ENCODE measurements around the gene CAMTA1. TPM values are rescaled to one million over a fixed set of nuclear protein-coding genes. Genes with fewer than 3 reads are reported as not detected.

The CAMTA1 gene
- total RNA-seq, 1 experiment from 2014 or later = 69.5 TPM

DNA sequence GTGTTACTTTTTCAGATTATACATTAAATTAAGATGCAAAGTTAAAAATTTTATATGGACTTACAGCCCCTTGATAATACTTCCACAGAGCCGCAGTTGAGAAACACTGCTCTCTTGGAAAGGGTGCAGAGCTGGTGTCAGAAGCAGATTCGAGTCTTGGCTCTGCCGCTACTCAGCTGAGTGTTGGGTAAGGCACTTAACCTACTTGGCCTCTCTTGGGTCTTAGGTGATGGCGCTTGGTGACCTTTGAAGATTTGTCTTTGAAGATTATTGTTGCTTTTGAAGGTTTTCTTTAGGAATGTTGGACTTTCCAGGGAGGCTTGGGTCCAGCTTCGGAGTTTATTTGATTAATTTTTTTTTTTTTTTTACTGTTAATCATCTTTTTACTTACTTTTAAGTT lies 48.5 kb downstream of the CAMTA1 start:
- H3K27me3 ChIP-seq (ENCODE audit: insufficient read depth, low read length) = no peaks in the 10 kb centered on the region
- no peaks in the 10 kb centered on the region for H3K9me2 ChIP-seq (ENCODE audit: insufficient read depth)
- no peak for DNase-seq (ENCODE audit: low read depth, low spot score)
- H2AFZ ChIP-seq (ENCODE audit: low read depth, low read length, poor library complexity, severe bottlenecking) = no peak overlapping the region
- no peak overlapping the region for H3K9ac ChIP-seq (ENCODE audit: low read length)
- CTCF ChIA-PET = no interaction called here
- H3K27ac ChIP-seq (ENCODE audit: low read depth, low read length) = no peak overlapping the region
- RAD21 ChIA-PET (ENCODE audit: low non-redundant PET in 1 of 2, low total read pairs in 2 of 2, uncharacterized antibody in 2 of 2, unreplicated experiment in 2 of 2) = no interaction called here
- H3K4me2 ChIP-seq (ENCODE audit: low read length) = no peak overlapping the region
- no peak overlapping the region for H3K4me3 ChIP-seq (replicated peaks in 1 of 2; ENCODE audit: low read depth in 1 of 2, low read length in 2 of 2)
- H3K4me1 ChIP-seq (ENCODE audit: control insufficient read depth in 1 of 2, insufficient read depth in 2 of 2, low read length in 2 of 2) = no peaks in the 10 kb centered on the region
- no peak for ATAC-seq
- H3K79me2 ChIP-seq (ENCODE audit: insufficient read depth, low read length) = 0 out of 2 replicates have a peak, but pooled peaks cover 16% of the 10 kb centered on the region
- POLR2A ChIA-PET = no interaction called here
- intact Hi-C loops (cut with micrococcal nuclease) = no loop called here
- 0 out of 2 replicates have a peak, but pooled peaks cover 3% of the 10 kb centered on the region for H4K20me1 ChIP-seq (ENCODE audit: insufficient read depth)
- TF ChIP-seq SRF (IDR thresholded peaks at IDR 0.05; ENCODE audit: low read depth) = no peak
- no peak for TF ChIP-seq ZFX (IDR thresholded peaks at IDR 0.05)
- TF ChIP-seq CEBPB (IDR thresholded peaks at IDR 0.05; ENCODE audit: low read depth) = no peak
- H3K36me3 ChIP-seq (ENCODE audit: control insufficient read depth in 1 of 2, insufficient read depth in 2 of 2, low read length in 2 of 2) = no peaks in the 10 kb centered on the region
- BruUV-seq (replicated peaks) = no TSS peak
- H3K9me3 ChIP-seq (ENCODE audit: control insufficient read depth in 1 of 2, insufficient read depth in 1 of 2, low read depth in 1 of 2, low read length in 2 of 2) = no peaks in the 10 kb centered on the region

DNA sequence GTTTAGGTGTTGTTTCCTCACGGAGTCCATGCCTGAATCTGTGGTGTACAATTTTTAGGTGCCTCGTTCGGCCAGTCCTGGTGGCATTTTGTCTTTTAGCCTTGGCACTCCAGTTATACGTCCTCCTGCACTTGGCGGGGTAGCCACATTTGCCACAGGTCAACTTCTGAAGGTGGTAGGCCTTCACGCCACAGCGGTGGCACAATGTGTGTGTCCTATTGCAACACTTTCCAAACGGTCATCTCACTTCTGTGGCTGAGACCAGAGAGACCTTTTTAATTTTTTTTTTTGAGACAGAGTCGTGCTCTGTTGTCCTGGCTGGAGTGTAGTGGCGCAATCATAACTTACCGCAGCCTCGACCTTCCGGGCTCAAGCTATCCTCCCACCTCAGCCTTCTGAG lies 49.1 kb downstream of the CAMTA1 start:
- H2AFZ ChIP-seq (ENCODE audit: low read depth, low read length, poor library complexity, severe bottlenecking) = no peak overlapping the region
- no peak overlapping the region for H3K4me2 ChIP-seq (ENCODE audit: low read length)
- CTCF ChIA-PET = no interaction called here
- no peaks in the 10 kb centered on the region for H3K27me3 ChIP-seq (ENCODE audit: insufficient read depth, low read length)
- DNase-seq (ENCODE audit: low read depth, low spot score) (no peak), ATAC-seq (no peak)
- no peak overlapping the region for H3K9ac ChIP-seq (ENCODE audit: low read length)
- H3K4me3 ChIP-seq (replicated peaks in 1 of 2; ENCODE audit: low read depth in 1 of 2, low read length in 2 of 2) = no peak overlapping the region
- H3K9me3 ChIP-seq (ENCODE audit: control insufficient read depth in 1 of 2, insufficient read depth in 1 of 2, low read depth in 1 of 2, low read length in 2 of 2) = no peaks in the 10 kb centered on the region
- no TSS peak for BruUV-seq (replicated peaks)
- no peaks in the 10 kb centered on the region for H3K36me3 ChIP-seq (ENCODE audit: control insufficient read depth in 1 of 2, insufficient read depth in 2 of 2, low read length in 2 of 2)
- H3K9me2 ChIP-seq (ENCODE audit: insufficient read depth) = no peaks in the 10 kb centered on the region
- H4K20me1 ChIP-seq (ENCODE audit: insufficient read depth) = 0 out of 2 replicates have a peak, but pooled peaks cover 3% of the 10 kb centered on the region
- H3K4me1 ChIP-seq (ENCODE audit: control insufficient read depth in 1 of 2, insufficient read depth in 2 of 2, low read length in 2 of 2) = no peaks in the 10 kb centered on the region
- H3K27ac ChIP-seq (ENCODE audit: low read depth, low read length) = no peak overlapping the region
- H3K79me2 ChIP-seq (ENCODE audit: insufficient read depth, low read length) = 0 out of 2 replicates have a peak, but pooled peaks cover 16% of the 10 kb centered on the region
- POLR2A ChIA-PET = no interaction called here
- intact Hi-C loops (cut with micrococcal nuclease) = no loop called here
- RAD21 ChIA-PET (ENCODE audit: low non-redundant PET in 1 of 2, low total read pairs in 2 of 2, uncharacterized antibody in 2 of 2, unreplicated experiment in 2 of 2) = no interaction called here
- TF ChIP-seq SP1 (IDR thresholded peaks at IDR 0.05; ENCODE audit: low read depth) (no peak), TCF7L2 (IDR thresholded peaks at IDR 0.05; ENCODE audit: borderline replicate concordance, extremely low read depth, insufficient read depth, insufficient read length) (no peak), ZNF274 (IDR thresholded peaks at IDR 0.05; ENCODE audit: low read depth, low read length) (no peak), YY1 (IDR thresholded peaks at IDR 0.05; ENCODE audit: extremely low read depth, insufficient replicate concordance, low read depth, low read length) (no peak), CBX3 (IDR thresholded peaks at IDR 0.05; ENCODE audit: low read depth) (no peak), EZH2 (IDR thresholded peaks at IDR 0.05) (no peak)
- TF ChIP-seq, protein P1, sequence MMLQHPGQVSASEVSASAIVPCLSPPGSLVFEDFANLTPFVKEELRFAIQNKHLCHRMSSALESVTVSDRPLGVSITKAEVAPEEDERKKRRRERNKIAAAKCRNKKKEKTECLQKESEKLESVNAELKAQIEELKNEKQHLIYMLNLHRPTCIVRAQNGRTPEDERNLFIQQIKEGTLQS (IDR thresholded peaks at IDR 0.05) = no peak
- TF ChIP-seq, protein P2, sequence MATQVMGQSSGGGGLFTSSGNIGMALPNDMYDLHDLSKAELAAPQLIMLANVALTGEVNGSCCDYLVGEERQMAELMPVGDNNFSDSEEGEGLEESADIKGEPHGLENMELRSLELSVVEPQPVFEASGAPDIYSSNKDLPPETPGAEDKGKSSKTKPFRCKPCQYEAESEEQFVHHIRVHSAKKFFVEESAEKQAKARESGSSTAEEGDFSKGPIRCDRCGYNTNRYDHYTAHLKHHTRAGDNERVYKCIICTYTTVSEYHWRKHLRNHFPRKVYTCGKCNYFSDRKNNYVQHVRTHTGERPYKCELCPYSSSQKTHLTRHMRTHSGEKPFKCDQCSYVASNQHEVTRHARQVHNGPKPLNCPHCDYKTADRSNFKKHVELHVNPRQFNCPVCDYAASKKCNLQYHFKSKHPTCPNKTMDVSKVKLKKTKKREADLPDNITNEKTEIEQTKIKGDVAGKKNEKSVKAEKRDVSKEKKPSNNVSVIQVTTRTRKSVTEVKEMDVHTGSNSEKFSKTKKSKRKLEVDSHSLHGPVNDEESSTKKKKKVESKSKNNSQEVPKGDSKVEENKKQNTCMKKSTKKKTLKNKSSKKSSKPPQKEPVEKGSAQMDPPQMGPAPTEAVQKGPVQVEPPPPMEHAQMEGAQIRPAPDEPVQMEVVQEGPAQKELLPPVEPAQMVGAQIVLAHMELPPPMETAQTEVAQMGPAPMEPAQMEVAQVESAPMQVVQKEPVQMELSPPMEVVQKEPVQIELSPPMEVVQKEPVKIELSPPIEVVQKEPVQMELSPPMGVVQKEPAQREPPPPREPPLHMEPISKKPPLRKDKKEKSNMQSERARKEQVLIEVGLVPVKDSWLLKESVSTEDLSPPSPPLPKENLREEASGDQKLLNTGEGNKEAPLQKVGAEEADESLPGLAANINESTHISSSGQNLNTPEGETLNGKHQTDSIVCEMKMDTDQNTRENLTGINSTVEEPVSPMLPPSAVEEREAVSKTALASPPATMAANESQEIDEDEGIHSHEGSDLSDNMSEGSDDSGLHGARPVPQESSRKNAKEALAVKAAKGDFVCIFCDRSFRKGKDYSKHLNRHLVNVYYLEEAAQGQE (IDR thresholded peaks at IDR 0.05; ENCODE audit: low read depth) = no peak
- TF ChIP-seq, protein P3, sequence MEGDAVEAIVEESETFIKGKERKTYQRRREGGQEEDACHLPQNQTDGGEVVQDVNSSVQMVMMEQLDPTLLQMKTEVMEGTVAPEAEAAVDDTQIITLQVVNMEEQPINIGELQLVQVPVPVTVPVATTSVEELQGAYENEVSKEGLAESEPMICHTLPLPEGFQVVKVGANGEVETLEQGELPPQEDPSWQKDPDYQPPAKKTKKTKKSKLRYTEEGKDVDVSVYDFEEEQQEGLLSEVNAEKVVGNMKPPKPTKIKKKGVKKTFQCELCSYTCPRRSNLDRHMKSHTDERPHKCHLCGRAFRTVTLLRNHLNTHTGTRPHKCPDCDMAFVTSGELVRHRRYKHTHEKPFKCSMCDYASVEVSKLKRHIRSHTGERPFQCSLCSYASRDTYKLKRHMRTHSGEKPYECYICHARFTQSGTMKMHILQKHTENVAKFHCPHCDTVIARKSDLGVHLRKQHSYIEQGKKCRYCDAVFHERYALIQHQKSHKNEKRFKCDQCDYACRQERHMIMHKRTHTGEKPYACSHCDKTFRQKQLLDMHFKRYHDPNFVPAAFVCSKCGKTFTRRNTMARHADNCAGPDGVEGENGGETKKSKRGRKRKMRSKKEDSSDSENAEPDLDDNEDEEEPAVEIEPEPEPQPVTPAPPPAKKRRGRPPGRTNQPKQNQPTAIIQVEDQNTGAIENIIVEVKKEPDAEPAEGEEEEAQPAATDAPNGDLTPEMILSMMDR (IDR thresholded peaks at IDR 0.05 in 2 of 3, conservative IDR thresholded peaks at IDR 0.05 in 1 of 3; ENCODE audit: borderline replicate concordance in 1 of 3, insufficient read depth in 1 of 3, low read depth in 2 of 3, low read length in 2 of 3) = no peak
- TF ChIP-seq, protein P4, sequence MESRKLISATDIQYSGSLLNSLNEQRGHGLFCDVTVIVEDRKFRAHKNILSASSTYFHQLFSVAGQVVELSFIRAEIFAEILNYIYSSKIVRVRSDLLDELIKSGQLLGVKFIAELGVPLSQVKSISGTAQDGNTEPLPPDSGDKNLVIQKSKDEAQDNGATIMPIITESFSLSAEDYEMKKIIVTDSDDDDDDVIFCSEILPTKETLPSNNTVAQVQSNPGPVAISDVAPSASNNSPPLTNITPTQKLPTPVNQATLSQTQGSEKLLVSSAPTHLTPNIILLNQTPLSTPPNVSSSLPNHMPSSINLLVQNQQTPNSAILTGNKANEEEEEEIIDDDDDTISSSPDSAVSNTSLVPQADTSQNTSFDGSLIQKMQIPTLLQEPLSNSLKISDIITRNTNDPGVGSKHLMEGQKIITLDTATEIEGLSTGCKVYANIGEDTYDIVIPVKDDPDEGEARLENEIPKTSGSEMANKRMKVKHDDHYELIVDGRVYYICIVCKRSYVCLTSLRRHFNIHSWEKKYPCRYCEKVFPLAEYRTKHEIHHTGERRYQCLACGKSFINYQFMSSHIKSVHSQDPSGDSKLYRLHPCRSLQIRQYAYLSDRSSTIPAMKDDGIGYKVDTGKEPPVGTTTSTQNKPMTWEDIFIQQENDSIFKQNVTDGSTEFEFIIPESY (IDR thresholded peaks at IDR 0.05; ENCODE audit: extremely low read depth, insufficient replicate concordance, low read length) = no peak

All from HCT116 (cell line).